ENCODE results near the gene RALGDS. TPM values are rescaled to one million over a fixed set of nuclear protein-coding genes. Genes with fewer than 3 reads are reported as not detected.

The RALGDS gene
- total and polyA plus RNA-seq, 12 donors: 15.6 to 45.1 (median 28.1) TPM

DNA sequence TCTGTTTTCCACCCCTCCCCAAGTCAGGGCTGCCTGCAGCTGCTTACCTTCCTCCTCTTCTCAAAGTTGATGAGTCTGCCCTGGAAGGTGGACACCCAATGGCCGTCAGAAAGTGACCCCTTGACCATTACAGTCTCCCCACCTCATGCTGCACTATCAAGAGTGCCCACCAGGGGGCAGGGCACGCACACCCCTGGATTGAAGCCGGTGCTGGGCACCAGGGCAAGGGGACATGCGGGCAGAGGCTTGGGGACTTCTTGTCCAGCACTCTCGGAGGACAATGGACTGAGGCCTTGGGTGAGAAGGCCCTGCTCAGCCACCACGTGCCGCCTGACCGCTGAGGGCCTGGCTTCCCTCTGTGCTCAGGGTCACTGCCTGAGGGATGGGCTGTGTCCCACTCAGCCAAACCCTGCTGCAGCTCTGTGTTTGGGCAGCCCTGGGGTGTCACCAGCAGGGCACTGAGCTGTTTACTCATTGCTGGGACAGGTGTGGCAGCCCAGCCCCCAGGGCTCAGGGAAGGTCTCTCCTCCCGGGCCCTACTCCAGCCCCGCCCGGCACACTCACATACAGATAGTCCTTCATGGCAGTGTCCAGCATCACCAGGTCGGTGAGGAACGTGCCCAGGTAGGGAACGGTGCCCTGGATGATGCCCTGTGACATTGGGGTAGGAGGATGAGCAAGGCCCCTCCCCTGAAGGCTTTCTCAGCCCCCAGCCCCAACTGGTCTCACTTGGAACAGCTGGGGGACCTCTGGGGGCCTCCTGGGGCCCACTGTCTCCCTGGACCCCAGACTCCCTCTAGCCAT lies 17.7 kb downstream of the RALGDS start:
- peaks cover 6 to 98% (median 84%) of the 10 kb centered on the region in 9 donors for H3K36me3 ChIP-seq
- intact Hi-C loops (cut with DNase I): loop anchor here (1.0 to 10.0 kb wide), 6 partner anchors 41 to 59 kb away; no protein-coding TSS in a partner anchor
- ATAC-seq (peak; percentile 62 to 81 (median 74)), DNase-seq (peak; percentile 61 to 78)
- no peaks in the 10 kb centered on the region for H3K9me3 ChIP-seq
- H3K4me3 ChIP-seq: no peak overlapping the region
- TF ChIP-seq, protein P1, sequence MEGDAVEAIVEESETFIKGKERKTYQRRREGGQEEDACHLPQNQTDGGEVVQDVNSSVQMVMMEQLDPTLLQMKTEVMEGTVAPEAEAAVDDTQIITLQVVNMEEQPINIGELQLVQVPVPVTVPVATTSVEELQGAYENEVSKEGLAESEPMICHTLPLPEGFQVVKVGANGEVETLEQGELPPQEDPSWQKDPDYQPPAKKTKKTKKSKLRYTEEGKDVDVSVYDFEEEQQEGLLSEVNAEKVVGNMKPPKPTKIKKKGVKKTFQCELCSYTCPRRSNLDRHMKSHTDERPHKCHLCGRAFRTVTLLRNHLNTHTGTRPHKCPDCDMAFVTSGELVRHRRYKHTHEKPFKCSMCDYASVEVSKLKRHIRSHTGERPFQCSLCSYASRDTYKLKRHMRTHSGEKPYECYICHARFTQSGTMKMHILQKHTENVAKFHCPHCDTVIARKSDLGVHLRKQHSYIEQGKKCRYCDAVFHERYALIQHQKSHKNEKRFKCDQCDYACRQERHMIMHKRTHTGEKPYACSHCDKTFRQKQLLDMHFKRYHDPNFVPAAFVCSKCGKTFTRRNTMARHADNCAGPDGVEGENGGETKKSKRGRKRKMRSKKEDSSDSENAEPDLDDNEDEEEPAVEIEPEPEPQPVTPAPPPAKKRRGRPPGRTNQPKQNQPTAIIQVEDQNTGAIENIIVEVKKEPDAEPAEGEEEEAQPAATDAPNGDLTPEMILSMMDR (IDR thresholded peaks at IDR 0.05): peak; percentile 95 to 99 (median 96)
- H3K27ac ChIP-seq: peak overlapping the region in 2 of 10 donors; percentile 30 to 32
- H3K27me3 ChIP-seq: no peaks in the 10 kb centered on the region
- 48% methylated on average over 14 of the region's 14 CpGs for whole genome bisulfite sequencing, 2 donors
- H3K4me1 ChIP-seq: peaks cover 0 to 7% (median 0%) of the 10 kb centered on the region in 9 donors

DNA sequence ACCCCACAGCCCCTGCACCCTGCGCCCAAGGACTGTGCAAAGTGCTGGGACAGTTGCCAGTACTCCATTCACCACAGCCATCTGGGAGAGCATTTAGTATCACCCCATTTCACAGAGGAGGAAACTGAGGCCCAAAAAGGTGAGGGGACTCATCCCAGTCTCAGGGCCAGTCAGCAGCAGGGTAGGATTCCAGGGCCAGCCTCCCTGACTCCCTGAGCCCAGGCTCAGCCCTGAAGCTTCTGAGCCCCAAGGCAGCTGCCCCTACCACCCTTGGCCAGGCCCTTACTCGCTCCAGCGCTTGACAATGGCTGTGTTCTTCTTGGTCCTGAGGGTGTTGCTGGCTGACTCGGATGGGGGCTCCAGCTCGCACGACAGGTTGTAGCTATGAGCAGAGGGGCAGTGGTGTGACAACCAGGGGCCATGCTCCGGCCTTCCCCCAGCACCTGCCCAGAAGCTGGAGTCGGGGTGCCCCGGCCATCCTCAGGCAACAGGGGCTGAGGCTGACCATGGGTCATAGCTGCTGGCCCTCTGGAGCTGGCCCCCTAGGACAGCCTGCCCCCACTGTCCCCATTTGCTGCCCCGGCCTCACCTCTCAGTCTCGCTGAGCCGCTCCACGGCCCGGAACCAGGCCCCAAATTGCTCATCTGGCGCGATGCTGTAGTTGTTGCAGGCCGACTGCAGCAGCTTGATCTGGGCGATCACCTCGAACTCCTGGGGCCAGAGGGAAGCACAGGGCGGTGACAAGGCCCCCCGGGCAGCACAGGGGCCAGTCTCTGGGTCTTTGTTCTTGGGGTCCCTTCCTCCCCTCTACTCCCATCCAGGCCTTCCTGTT lies 18.6 kb downstream of the RALGDS start:
- ATAC-seq: no peak
- Histone ChIP-seq H3K9me3 (peaks cover 0 to 5% (median 0%) of the 10 kb centered on the region in 11 donors), H3K4me3 (no peak overlapping the region), H3K27me3 (no peaks in the 10 kb centered on the region), H3K27ac (no peak overlapping the region), H3K36me3 (peaks cover 6 to 98% (median 81%) of the 10 kb centered on the region in 9 donors), H3K4me1 (peaks cover 0 to 7% (median 0%) of the 10 kb centered on the region in 9 donors)
- TF ChIP-seq, protein P1 (IDR thresholded peaks at IDR 0.05): no peak
- 94 to 97% methylated on average over 21 of the region's 21 CpGs for WGBS, 2 donors
- intact Hi-C loops (cut with DNase I): loop anchor here (1.0 to 10.0 kb wide), 6 partner anchors 42 to 58 kb away; no protein-coding TSS in a partner anchor
- no peak for DNase-seq

DNA sequence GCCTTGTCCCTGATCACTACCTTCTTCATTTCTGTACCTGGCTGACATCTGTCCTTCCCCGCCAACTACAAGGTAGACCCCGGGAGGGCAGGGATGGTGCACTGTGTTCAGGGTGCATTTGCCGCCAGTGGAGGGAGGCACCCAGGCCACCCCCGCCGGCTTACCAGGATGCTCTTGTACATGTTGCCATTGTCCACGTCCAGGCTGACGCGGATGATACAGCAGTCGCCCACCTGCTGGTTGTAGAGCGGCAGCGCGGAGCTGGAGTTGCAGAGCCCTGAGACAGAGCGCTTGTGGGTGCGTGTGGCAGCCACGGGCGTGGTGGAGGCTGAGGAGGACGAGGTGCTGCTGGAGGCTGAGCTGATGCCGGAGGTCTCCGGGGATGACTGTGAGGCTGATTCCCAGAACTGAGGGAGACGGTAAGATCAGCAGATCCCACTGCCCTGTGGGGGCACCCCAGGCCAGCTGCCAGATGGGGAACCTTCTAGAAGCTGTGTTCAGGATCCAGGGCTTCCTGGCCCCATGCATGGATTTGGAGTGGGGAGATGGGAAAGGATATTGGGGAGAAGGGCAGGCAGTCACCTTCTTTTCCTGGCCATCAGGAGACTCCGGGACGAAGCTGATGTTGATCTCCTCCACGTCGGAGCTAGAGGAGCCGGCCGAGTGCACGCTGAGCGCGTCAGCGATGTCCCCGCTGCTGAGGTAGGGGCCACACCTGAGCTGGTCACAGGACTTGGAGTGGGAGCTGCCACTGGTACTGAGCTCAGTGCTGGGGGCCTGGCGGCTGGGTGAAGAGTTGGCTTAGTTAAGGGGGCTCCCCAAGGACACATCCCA lies 19.5 kb downstream of the RALGDS start:
- Histone ChIP-seq H3K27me3 (no peaks in the 10 kb centered on the region), H3K27ac (no peak overlapping the region), H3K4me3 (no peak overlapping the region), H3K4me1 (peaks cover 0 to 7% (median 0%) of the 10 kb centered on the region in 9 donors), H3K9me3 (peaks cover 0 to 14% (median 1%) of the 10 kb centered on the region in 11 donors), H3K36me3 (peaks cover 6 to 98% (median 78%) of the 10 kb centered on the region in 9 donors)
- TF ChIP-seq, protein P1 (IDR thresholded peaks at IDR 0.05): no peak
- intact Hi-C loops (cut with DNase I): loop anchor here in 4 of 10 donors (2.0 to 10.0 kb wide), 3 partner anchors 43 to 57 kb away; no protein-coding TSS in a partner anchor
- WGBS, 2 donors: 96% methylated on average over 32 of the region's 32 CpGs
- no peak for DNase-seq
- no peak for ATAC-seq
